NT2/D1 (cell line): ENCODE results near the gene SCTR.

ENCODE experiments used
- SUZ12 ChIP-seq: IDR thresholded peaks from 2 replicates; pipeline ENCODE4 v1.6.1; 2011; ENCODE audit not compliant: insufficient read length, insufficient read depth; ENCODE audit errors: extremely low read depth
- YY1 ChIP-seq: IDR thresholded peaks from 2 replicates; pipeline ENCODE4 v1.6.1; 2011; ENCODE audit not compliant: insufficient read length, insufficient read depth
- ZNF274 ChIP-seq: IDR thresholded peaks from 2 replicates; pipeline ENCODE4 v1.6.1; 2011; ENCODE audit warnings: mild to moderate bottlenecking, low read depth, low read length

GRCh38 chr2:119490653-119491195, 33.6 kb downstream of the SCTR start:
- TF ChIP-seq ZNF274 (no peak), YY1 (no peak), SUZ12 (no peak)
